Measurements from ENCODE around the gene PPP2R5C.

GRCh38 chr14:101963656-101964296 is 202.3 kb downstream of the PPP2R5C start:
- TF ChIP-seq CTCF (IDR thresholded peaks at IDR 0.05; ENCODE audit: low read depth, low read length, poor library complexity, severe bottlenecking) (no peak), EZH2phosphoT487 (IDR thresholded peaks at IDR 0.05; ENCODE audit: borderline replicate concordance, low read length) (no peak)

All from DOHH2 (cell line).